Keratinocyte (primary cell): Measurements from ENCODE around the gene PHACTR1. TPM values are rescaled to one million over a fixed set of nuclear protein-coding genes. Genes with fewer than 3 reads are reported as not detected.

ENCODE experiments used
- DNase-seq: peaks from one replicate; pipeline ENCODE4 v3.0.0-alpha.2; 2011; ENCODE audit warnings: low read depth, missing footprints, low spot score
- FAIRE-seq: peaks from 2 replicates; lab custom pipeline; 2011; peaks lifted over from hg19 to GRCh38; lab: Jason Lieb, UNC
- H2AFZ ChIP-seq: 2 replicates; pipeline ENCODE4 v1.6.0; 2012; ENCODE audit warnings: low read length, control low read depth, inconsistent platforms; ENCODE audit not compliant: control insufficient read depth
- H3K27ac ChIP-seq: 2 replicates; pipeline ENCODE4 v1.5.1; 2011; ENCODE audit warnings: low read length; ENCODE audit not compliant: control insufficient read depth, insufficient read depth
- H3K27me3 ChIP-seq: 3 replicates; pipeline ENCODE4 v1.6.0; 2011; ENCODE audit warnings: low read length; ENCODE audit not compliant: control insufficient read depth, insufficient read depth; ENCODE audit errors: extremely low read depth
- H3K36me3 ChIP-seq, 2 experiments: 2 replicates in 1 of 2; 3 replicates in 1 of 2; pipeline ENCODE4 v1.5.1; 2011; ENCODE audit warnings: low read length in 2 of 2, mild to moderate bottlenecking in 1 of 2; ENCODE audit not compliant: control insufficient read depth in 2 of 2, insufficient read depth in 2 of 2; ENCODE audit errors: extremely low read depth in 1 of 2
- H3K4me1 ChIP-seq: 3 replicates; pipeline ENCODE4 v1.5.1; 2011; ENCODE audit warnings: low read length; ENCODE audit not compliant: control insufficient read depth, insufficient read depth; ENCODE audit errors: extremely low read depth
- H3K4me2 ChIP-seq: 3 replicates; pipeline ENCODE4 v1.6.0; 2011; ENCODE audit warnings: low read depth, low read length; ENCODE audit not compliant: control insufficient read depth, insufficient read depth; ENCODE audit errors: extremely low read depth
- H3K4me3 ChIP-seq, 3 experiments: fragments of 200-600 bp in 1 of 3; sonication (generic) in 1 of 3; 2 replicates in 2 of 3; 3 replicates in 1 of 3; pipeline ENCODE4 v1.5.1; 2011 to 2016; ENCODE audit warnings: low read length in 3 of 3, mild to moderate bottlenecking in 3 of 3, control low read depth in 2 of 3, inconsistent platforms in 1 of 3, low read depth in 1 of 3, mixed read lengths in 1 of 3, mixed run types in 1 of 3, moderate library complexity in 1 of 3; ENCODE audit not compliant: control insufficient read depth in 2 of 3, insufficient read depth in 2 of 3; ENCODE audit errors: extremely low read depth in 1 of 3
- H3K79me2 ChIP-seq: 2 replicates; pipeline ENCODE4 v1.6.0; 2012; ENCODE audit warnings: low read length; ENCODE audit not compliant: control insufficient read depth, insufficient read depth
- H3K9ac ChIP-seq: 3 replicates; pipeline ENCODE4 v1.6.0; 2011; ENCODE audit warnings: low read length; ENCODE audit not compliant: control insufficient read depth, insufficient read depth; ENCODE audit errors: extremely low read depth
- H3K9me1 ChIP-seq: 3 replicates; pipeline ENCODE4 v1.6.0; 2011; ENCODE audit warnings: low read length; ENCODE audit not compliant: control insufficient read depth, insufficient read depth; ENCODE audit errors: extremely low read depth
- H3K9me3 ChIP-seq: 2 replicates; pipeline ENCODE4 v1.5.1; 2012; ENCODE audit warnings: low read depth, low read length; ENCODE audit not compliant: control insufficient read depth
- H4K20me1 ChIP-seq: 3 replicates; pipeline ENCODE4 v1.6.0; 2011; ENCODE audit warnings: low read length; ENCODE audit not compliant: control insufficient read depth, insufficient read depth; ENCODE audit errors: extremely low read depth
- CTCF ChIP-seq, 3 experiments: IDR thresholded peaks in 1 of 3; conservative IDR thresholded peaks in 1 of 3; optimal IDR thresholded peaks in 1 of 3; 2 replicates in 2 of 3; 3 replicates in 1 of 3; pipeline versions ENCODE3 to v1.5.1; 2011; ENCODE audit warnings: low read length in 3 of 3, mild to moderate bottlenecking in 3 of 3, moderate library complexity in 2 of 3, control low read depth in 1 of 3, inconsistent platforms in 1 of 3; ENCODE audit not compliant: insufficient read depth in 2 of 3; ENCODE audit errors: extremely low read depth in 1 of 3
- EZH2 ChIP-seq: IDR thresholded peaks from one replicate; pipeline ENCODE4 v1.6.1; 2012; ENCODE audit warnings: inconsistent platforms, mild to moderate bottlenecking, low read length, moderate library complexity
- dilution Hi-C: fragments of 300-500 bp; cut with MboI; formaldehyde crosslinking; loops from one replicate; pipeline ENCODE4 v1.7.0; 2020; ENCODE audit warnings: low sequenced_read_pairs; ENCODE audit not compliant: extremely low pct_ligation_motif_present
- polyA plus RNA-seq, 5 experiments: library from polyadenylated mRNA; depleted of rRNA in 3 of 5; stranded (reverse) in 3 of 5; stranded (forward) in 1 of 5; unstranded in 1 of 5; fragments of >200 nt; gene quantifications; 1 replicate in 1 of 5; 2 replicates in 3 of 5; 3 replicates in 1 of 5; pipeline versions ENCODE4 v1.2.1 to v1.2.3, GENCODE V29; 2011 to 2012; ENCODE audit warnings: missing spikeins in 2 of 5, low read depth in 1 of 5, low replicate concordance in 1 of 5

The PHACTR1 gene
- polyA plus RNA-seq, 1 donor (not counting 4 experiments of a cell fraction or from before 2014, with no cell fraction given), result 0.22 TPM

- FAIRE-seq (no peak), DNase-seq (no peak)
- no peaks in the 10 kb centered on the region for H4K20me1 ChIP-seq
- H3K9me3 ChIP-seq, result no peaks in the 10 kb centered on the region
- no peak overlapping the region for H2AFZ ChIP-seq
- H3K36me3 ChIP-seq, result no peaks in the 10 kb centered on the region
- no peak overlapping the region for H3K27ac ChIP-seq
- H3K4me3 ChIP-seq, result no peak overlapping the region
- H3K9ac ChIP-seq, result no peak overlapping the region
- no peaks in the 10 kb centered on the region for H3K9me1 ChIP-seq
- H3K4me1 ChIP-seq, result no peaks in the 10 kb centered on the region
- dilution Hi-C loops, result no loop called here
- no peak overlapping the region for H3K4me2 ChIP-seq
- TF ChIP-seq CTCF (optimal IDR thresholded peaks at IDR 0.05 in 1 of 3, IDR thresholded peaks at IDR 0.05 in 1 of 3, conservative IDR thresholded peaks at IDR 0.05 in 1 of 3; ENCODE audit: extremely low read depth in 1 of 3, insufficient read depth in 2 of 3, low read length in 3 of 3) (no peak), EZH2 (no peak)
- no peaks in the 10 kb centered on the region for H3K79me2 ChIP-seq
- no peaks in the 10 kb centered on the region for H3K27me3 ChIP-seq
Measured at GRCh38 chr6:12976366-12976765, 259.8 kb downstream of the PHACTR1 start.

- Histone ChIP-seq H3K9me3 (no peaks in the 10 kb centered on the region), H3K27me3 (no peaks in the 10 kb centered on the region), H3K4me3 (no peak overlapping the region), H3K9me1 (no peaks in the 10 kb centered on the region), H3K27ac (no peak overlapping the region), H4K20me1 (no peaks in the 10 kb centered on the region), H2AFZ (no peak overlapping the region), H3K4me1 (no peaks in the 10 kb centered on the region), H3K79me2 (no peaks in the 10 kb centered on the region), H3K4me2 (no peak overlapping the region), H3K9ac (no peak overlapping the region), H3K36me3 (no peaks in the 10 kb centered on the region)
- no peak for TF ChIP-seq EZH2
- TF ChIP-seq CTCF (optimal IDR thresholded peaks at IDR 0.05 in 1 of 3, IDR thresholded peaks at IDR 0.05 in 1 of 3, conservative IDR thresholded peaks at IDR 0.05 in 1 of 3; ENCODE audit: extremely low read depth in 1 of 3, insufficient read depth in 2 of 3, low read length in 3 of 3), result no peak
- FAIRE-seq (no peak), DNase-seq (no peak)
- dilution Hi-C loops, result no loop called here
Measured at GRCh38 chr6:12977206-12977605, 260.6 kb downstream of the PHACTR1 start.
